GM04503 (cell line): ENCODE data around the gene CES3.
"Not testable (repeated sequence)": the region's sequence is repeated elsewhere in the genome, so short reads cannot be mapped to it uniquely, and the experiment has no call there.

Source experiments
- DNase-seq: peaks from one replicate; pipeline ENCODE4 v3.0.0-alpha.2; 2012; ENCODE audit warnings: low read depth

The CES3 gene

GRCh38 chr16:66970775-66971720, 10.0 kb downstream of the CES3 start:
- DNase-seq, result no peak

- no peak for DNase-seq
These were observed 11.9 kb downstream of the CES3 start for GRCh38 chr16:66972983-66973382.

- no peak for DNase-seq
These were observed 12.7 kb downstream of the CES3 start for GRCh38 chr16:66973716-66974115.

GRCh38 chr16:66974156-66974931, 13.3 kb downstream of the CES3 start:
- DNase-seq, result not testable (repeated sequence)

- DNase-seq, result not testable (repeated sequence)
These were observed 13.8 kb downstream of the CES3 start for GRCh38 chr16:66974932-66975246.

- DNase-seq, result no peak
These were observed 14.3 kb downstream of the CES3 start for GRCh38 chr16:66975302-66975893.

- DNase-seq, result no peak
These were observed 15.7 kb downstream of the CES3 start for GRCh38 chr16:66976746-66977145.

- DNase-seq, result no peak
These were observed 16.5 kb downstream of the CES3 start for GRCh38 chr16:66977341-66978113.

GRCh38 chr16:66979011-66979717, 18.1 kb downstream of the CES3 start:
- no peak for DNase-seq

- no peak for DNase-seq
These were observed 22.0 kb downstream of the CES3 start for GRCh38 chr16:66983033-66983432.

- DNase-seq, result no peak
These were observed 23.8 kb downstream of the CES3 start for GRCh38 chr16:66984892-66985311.

GRCh38 chr16:66986559-66986958, 25.5 kb downstream of the CES3 start:
- no peak for DNase-seq

GRCh38 chr16:66988197-66988788, 27.2 kb downstream of the CES3 start, which contains the start of gene CES4A:
Gene CES4A, plus strand, starts transcription at chr16:66988589. Its CDS starts 184 bp downstream, at chr16:66988773.
- DNase-seq, result no peak

GRCh38 chr16:66991545-66992077, 30.5 kb downstream of the CES3 start:
- no peak for DNase-seq

- not testable (repeated sequence) for DNase-seq
These were observed 32.5 kb downstream of the CES3 start for GRCh38 chr16:66993558-66993957.

- DNase-seq, result peak; percentile 56
These were observed 35.4 kb downstream of the CES3 start for GRCh38 chr16:66996324-66996982.

GRCh38 chr16:66996983-66997358, 35.9 kb downstream of the CES3 start:
- no peak for DNase-seq

GRCh38 chr16:67000384-67001351, 39.6 kb downstream of the CES3 start:
- no peak for DNase-seq

GRCh38 chr16:67001726-67002125, 40.7 kb downstream of the CES3 start:
- no peak for DNase-seq
